Measurements from ENCODE around the gene CCDC39. TPM values are rescaled to one million over a fixed set of nuclear protein-coding genes. Genes with fewer than 3 reads are reported as not detected.

CCDC39 gene
- total RNA-seq, 2 donors from 2014 or later, result not detected

- ATAC-seq (replicated peaks in 1 of 2) (no peak), DNase-seq (no peak)
Measured at GRCh38 chr3:180564676-180565075, 114.6 kb downstream of the CCDC39 start.

More at GRCh38 chr3:180564676-180565075, 114.6 kb downstream of the CCDC39 start:
- no peak overlapping the region for H3K27ac Mint-ChIP-seq
- peaks cover 2% of the 10 kb centered on the region in 2 donors for H3K9me3 Mint-ChIP-seq
- no peak overlapping the region for H3K4me3 Mint-ChIP-seq
- H3K36me3 Mint-ChIP-seq (ENCODE audit: insufficient read depth in 2 of 2), result peaks cover 0 to under 1% of the 10 kb centered on the region in 2 donors
- no peaks in the 10 kb centered on the region for H3K4me1 Mint-ChIP-seq (ENCODE audit: low read depth)
- peaks cover 12% of the 10 kb centered on the region for H3K27me3 Mint-ChIP-seq (ENCODE audit: low read depth)

Other genes starting within 250 kb of the CCDC39 start
- 10 to 100 TPM; 53.1 to 56.0 TPM for gene TTC14, start 77.3 kb downstream of the CCDC39 start, total RNA-seq
- gene FXR1, start 233.2 kb upstream of the CCDC39 start, total RNA-seq, result 100 to 1,000 TPM; 196 to 203 TPM

Data from activated T-cell treated with anti-CD3 and anti-CD28 coated beads, Interleukin-2, amount 50 U/mL, for 72 hours (primary cell).